Hepatocyte (in vitro differentiated cells): ENCODE results near the gene ADAMTS4. TPM values are rescaled to one million over a fixed set of nuclear protein-coding genes. Genes with fewer than 3 reads are reported as not detected.

ENCODE experiments used
- DNase-seq: peaks from one replicate; pipeline ENCODE4 v3.0.0-alpha.2; 2016; ENCODE audit warnings: low spot score
- H2AFZ ChIP-seq: fragments of 200-600 bp; sonication (generic); 2 replicates; pipeline ENCODE4 v1.6.0; 2016; ENCODE audit warnings: antibody characterized with exemption, mild to moderate bottlenecking
- H3K27ac ChIP-seq: fragments of 200-600 bp; sonication (generic); 2 replicates; pipeline ENCODE4 v1.5.1; 2016; ENCODE audit warnings: mild to moderate bottlenecking
- H3K27me3 ChIP-seq: fragments of 200-600 bp; sonication (generic); 2 replicates; pipeline ENCODE4 v1.6.1; 2016
- H3K36me3 ChIP-seq: fragments of 200-600 bp; sonication (generic); replicated peaks from 2 replicates; pipeline ENCODE4 v1.5.1; 2016; ENCODE audit warnings: low read depth; ENCODE audit not compliant: insufficient read depth
- H3K4me1 ChIP-seq: fragments of 200-600 bp; sonication (generic); 2 replicates; pipeline ENCODE4 v1.5.1; 2016; ENCODE audit warnings: mild to moderate bottlenecking, moderate library complexity; ENCODE audit not compliant: insufficient read depth
- H3K4me2 ChIP-seq: fragments of 200-600 bp; sonication (generic); 2 replicates; pipeline ENCODE4 v1.6.0; 2016
- H3K4me3 ChIP-seq: fragments of 200-600 bp; sonication (generic); 2 replicates; pipeline ENCODE4 v1.5.1; 2016; ENCODE audit warnings: mild to moderate bottlenecking
- H3K79me2 ChIP-seq: fragments of 200-600 bp; sonication (generic); 2 replicates; pipeline ENCODE4 v1.6.0; 2017; ENCODE audit warnings: mild to moderate bottlenecking
- H3K9me2 ChIP-seq: fragments of 200-600 bp; sonication (generic); replicated peaks from 2 replicates; pipeline ENCODE4 v1.6.0; 2017; ENCODE audit warnings: mild to moderate bottlenecking; ENCODE audit not compliant: insufficient read depth
- H3K9me3 ChIP-seq: fragments of 200-600 bp; sonication (generic); 2 replicates; pipeline ENCODE4 v1.5.1; 2016; ENCODE audit warnings: low read depth, mild to moderate bottlenecking
- H4K20me1 ChIP-seq: fragments of 200-600 bp; sonication (generic); 2 replicates; pipeline ENCODE4 v1.6.0; 2016; ENCODE audit warnings: mild to moderate bottlenecking; ENCODE audit not compliant: insufficient read depth, poor library complexity, severe bottlenecking
- CTCF ChIP-seq: fragments of 200-600 bp; sonication (generic); IDR thresholded peaks from 2 replicates; pipeline ENCODE4 v1.5.1; 2016; ENCODE audit warnings: antibody characterized with exemption, mild to moderate bottlenecking; ENCODE audit not compliant: poor library complexity
- EZH2 ChIP-seq: fragments of 200-600 bp; sonication (generic); IDR thresholded peaks from 2 replicates; pipeline ENCODE4 v1.6.1; 2016; ENCODE audit warnings: antibody characterized with exemption, mild to moderate bottlenecking, borderline replicate concordance
- EZH2phosphoT487 ChIP-seq: fragments of 200-600 bp; sonication (generic); IDR thresholded peaks from one replicate; pipeline ENCODE4 v1.6.1; 2018; ENCODE audit warnings: antibody characterized with exemption, mild to moderate bottlenecking, low read depth, moderate library complexity; ENCODE audit not compliant: unreplicated experiment, severe bottlenecking
- WGBS: methylation state at CpG from one replicate; pipeline ENCODE4 v1.1.6; 2016; ENCODE audit warnings: low lambda C conversion rate; ENCODE audit errors: missing lambda C conversion rate; 5-methylcytosine and 5-hydroxymethylcytosine counted together
- polyA plus RNA-seq: library from polyadenylated mRNA; unstranded; fragments of >200 nt; fragmentation: Nextera tagmentation; extraction: Ambion mirVana; gene quantifications from 2 replicates; pipeline ENCODE4 v1.2.1, GENCODE V29; 2016
- total RNA-seq: library from RNA; depleted of rRNA; stranded (reverse); fragments of >200 nt; gene quantifications from 2 replicates; pipeline ENCODE4 v1.2.3, GENCODE V29; 2014

Gene ADAMTS4
- total and polyA plus RNA-seq, 2 experiments from 2014 or later: 2.3 to 6.1 TPM

- 81% methylated on average over 3 of the region's 3 CpGs for WGBS
- Histone ChIP-seq H2AFZ (no peak overlapping the region), H3K9me2 (no peaks in the 10 kb centered on the region), H3K79me2 (no peaks in the 10 kb centered on the region), H3K27ac (peak overlapping the region; percentile 58), H3K4me2 (no peak overlapping the region), H3K9me3 (no peaks in the 10 kb centered on the region), H3K4me1 (no peaks in the 10 kb centered on the region), H3K27me3 (no peaks in the 10 kb centered on the region), H4K20me1 (no peaks in the 10 kb centered on the region), H3K36me3 (no peaks in the 10 kb centered on the region), H3K4me3 (no peak overlapping the region)
- DNase-seq: no peak
- TF ChIP-seq CTCF (no peak), EZH2 (no peak), EZH2phosphoT487 (no peak)
Measured at GRCh38 chr1:161187311-161187710, 11.5 kb downstream of the ADAMTS4 start.

DNA sequence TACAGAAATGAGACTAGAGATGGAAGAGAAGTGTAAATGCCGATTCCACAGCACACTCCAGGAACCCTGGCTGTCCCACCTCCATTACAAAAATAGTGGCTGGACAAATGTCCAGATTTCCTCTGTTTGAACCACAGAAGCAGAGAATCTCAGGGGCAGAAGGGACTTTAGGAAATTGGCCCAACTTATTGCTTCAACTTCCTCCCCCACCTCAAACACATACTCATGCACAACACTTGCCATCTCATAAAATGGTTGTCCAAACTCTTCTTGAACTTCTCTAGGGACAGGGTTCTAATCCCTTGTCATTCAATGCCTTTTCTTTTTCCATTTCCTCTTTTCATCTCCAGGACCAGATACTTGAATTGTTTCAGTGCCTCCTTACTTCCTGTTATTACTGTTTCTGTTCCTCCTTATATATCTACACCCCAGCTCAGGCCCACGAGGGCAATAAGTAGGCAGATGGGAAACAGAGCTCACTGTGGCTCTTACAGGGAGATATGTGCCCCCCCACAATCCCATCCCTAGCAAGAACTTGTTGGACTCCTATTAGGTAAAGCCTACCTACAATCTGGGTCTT is 13.0 kb downstream of the ADAMTS4 start:
- Histone ChIP-seq H3K27me3 (no peaks in the 10 kb centered on the region), H3K4me3 (no peak overlapping the region), H3K9me3 (no peaks in the 10 kb centered on the region), H3K27ac (no peak overlapping the region), H3K4me2 (no peak overlapping the region), H3K36me3 (no peaks in the 10 kb centered on the region), H3K4me1 (no peaks in the 10 kb centered on the region), H3K79me2 (no peaks in the 10 kb centered on the region), H4K20me1 (no peaks in the 10 kb centered on the region), H3K9me2 (no peaks in the 10 kb centered on the region), H2AFZ (no peak overlapping the region)
- TF ChIP-seq EZH2phosphoT487 (no peak), EZH2 (no peak), CTCF (no peak)
- WGBS: 72% methylated on average over 2 of the region's 2 CpGs
- DNase-seq: no peak

GRCh38 chr1:161185282-161185682 is 13.6 kb downstream of the ADAMTS4 start:
- Histone ChIP-seq H3K4me2 (no peak overlapping the region), H2AFZ (no peak overlapping the region), H3K79me2 (no peaks in the 10 kb centered on the region), H3K4me1 (no peaks in the 10 kb centered on the region), H4K20me1 (no peaks in the 10 kb centered on the region), H3K27me3 (no peaks in the 10 kb centered on the region), H3K36me3 (no peaks in the 10 kb centered on the region), H3K27ac (no peak overlapping the region), H3K4me3 (no peak overlapping the region), H3K9me3 (no peaks in the 10 kb centered on the region), H3K9me2 (no peaks in the 10 kb centered on the region)
- no peak for TF ChIP-seq EZH2phosphoT487
- no peak for TF ChIP-seq EZH2
- TF ChIP-seq CTCF: no peak
- no peak for DNase-seq
- 57% methylated on average over 3 of the region's 3 CpGs for WGBS
